H1 (cell line): ENCODE data around the gene C2CD5. TPM values are rescaled to one million over a fixed set of nuclear protein-coding genes. Genes with fewer than 3 reads are reported as not detected.
"Not testable (repeated sequence)": the region's sequence is repeated elsewhere in the genome, so short reads cannot be mapped to it uniquely, and the experiment has no call there.

ENCODE experiments used
- CTCF ChIA-PET: fragments of 300-600 bp; sonication (Branson Sonifier 250); formaldehyde crosslinking; loops from one replicate; lab custom pipeline; 2021; ENCODE audit not compliant: partially characterized antibody; lab: Charles Lee
- POLR2A ChIA-PET: fragments of 300-600 bp; sonication (Branson Sonifier 250); formaldehyde crosslinking; loops from one replicate; lab custom pipeline; 2021; ENCODE audit warnings: inconsistent platforms; ENCODE audit not compliant: partially characterized antibody; lab: Charles Lee
- DNase-seq, 2 experiments: peaks; one replicate each; pipeline versions ENCODE4 v3.0.0 to v3.0.0-alpha.2; 2010 to 2022; ENCODE audit warnings: low spot score in 2 of 2, low read depth in 1 of 2, mixed read lengths in 1 of 2
- FAIRE-seq: peaks from 2 replicates; lab custom pipeline; 2011; peaks lifted over from hg19 to GRCh38; lab: Jason Lieb, UNC
- H2AFZ ChIP-seq: 2 replicates; pipeline ENCODE4 v1.8.1; 2012; ENCODE audit warnings: low read length, inconsistent platforms
- H2AK5ac ChIP-seq: 2 replicates; pipeline ENCODE4 v1.6.1; 2013; ENCODE audit warnings: low read depth, low read length
- H2BK120ac ChIP-seq: replicated peaks from 2 replicates; pipeline ENCODE3; 2013; ENCODE audit warnings: low read depth, low read length, inconsistent platforms
- H2BK12ac ChIP-seq: 2 replicates; pipeline ENCODE4 v1.6.1; 2013; ENCODE audit warnings: low read depth, low read length
- H2BK15ac ChIP-seq: 2 replicates; pipeline ENCODE4 v1.6.1; 2013; ENCODE audit warnings: low read length
- H2BK20ac ChIP-seq: 2 replicates; pipeline ENCODE4 v1.6.1; 2013; ENCODE audit warnings: low read length
- H2BK5ac ChIP-seq: 2 replicates; pipeline ENCODE4 v1.6.1; 2013; ENCODE audit warnings: low read depth, low read length
- H3K14ac ChIP-seq: 2 replicates; pipeline ENCODE4 v1.6.1; 2013; ENCODE audit warnings: inconsistent platforms; ENCODE audit not compliant: insufficient read length
- H3K18ac ChIP-seq: 2 replicates; pipeline ENCODE4 v1.6.1; 2013; ENCODE audit warnings: low read length; ENCODE audit errors: extremely low read depth
- H3K23ac ChIP-seq: 2 replicates; pipeline ENCODE4 v1.6.1; 2013; ENCODE audit warnings: inconsistent platforms; ENCODE audit not compliant: insufficient read length
- H3K23me2 ChIP-seq: 2 replicates; pipeline ENCODE4 v1.6.1; 2013; ENCODE audit warnings: low read depth, low read length
- H3K27ac ChIP-seq: 2 replicates; pipeline ENCODE4 v1.6.1; 2011; ENCODE audit warnings: low read depth, low read length, inconsistent platforms
- H3K27me3 ChIP-seq, 4 experiments: replicated peaks in 1 of 4; 1 replicate in 1 of 4; 2 replicates in 3 of 4; pipeline versions ENCODE4 v1.6.1 to v1.8.1; 2011 to 2013; ENCODE audit warnings: low read length in 3 of 4, mild to moderate bottlenecking in 3 of 4, inconsistent platforms in 2 of 4, mixed read lengths in 2 of 4, moderate library complexity in 1 of 4; ENCODE audit not compliant: control insufficient read depth in 3 of 4, insufficient read depth in 3 of 4; ENCODE audit errors: extremely low read depth in 1 of 4
- H3K36me3 ChIP-seq, 4 experiments: 2 replicates each; pipeline versions ENCODE4 v1.6.1 to v1.8.1; 2011 to 2013; ENCODE audit warnings: mild to moderate bottlenecking in 4 of 4, low read length in 3 of 4, moderate library complexity in 2 of 4, control low read depth in 1 of 4, inconsistent platforms in 1 of 4; ENCODE audit not compliant: insufficient read depth in 4 of 4, control insufficient read depth in 2 of 4
- H3K4ac ChIP-seq: replicated peaks from 2 replicates; pipeline ENCODE3; 2013; ENCODE audit warnings: low read length, low read depth, mixed read lengths, inconsistent platforms; ENCODE audit not compliant: insufficient read length
- H3K4me1 ChIP-seq, 4 experiments: replicated peaks in 1 of 4; 1 replicate in 1 of 4; 2 replicates in 3 of 4; pipeline versions ENCODE4 v1.6.1 to v1.8.1; 2011 to 2013; ENCODE audit warnings: low read length in 3 of 4, inconsistent platforms in 2 of 4, mixed read lengths in 1 of 4; ENCODE audit not compliant: insufficient read depth in 4 of 4, control insufficient read depth in 3 of 4
- H3K4me2 ChIP-seq, 2 experiments: 2 replicates each; pipeline versions ENCODE4 v1.6.1 to v1.8.1; 2011 to 2013; ENCODE audit warnings: low read depth in 2 of 2, low read length in 2 of 2, control low read depth in 1 of 2, inconsistent platforms in 1 of 2, mild to moderate bottlenecking in 1 of 2; ENCODE audit not compliant: insufficient read depth in 1 of 2
- H3K4me3 ChIP-seq, 4 experiments: fragments of 200-600, 300-600 bp in 1 of 4; sonication (generic), shearing (Covaris generic), sonication (Bioruptor Twin) in 1 of 4; 2 replicates each; pipeline versions ENCODE4 v1.5.1 to v1.8.1; 2011 to 2016; ENCODE audit warnings: low read length in 4 of 4, low read depth in 3 of 4, control low read depth in 2 of 4, inconsistent platforms in 2 of 4, mild to moderate bottlenecking in 2 of 4, mixed read lengths in 1 of 4, moderate library complexity in 1 of 4; ENCODE audit not compliant: insufficient read depth in 2 of 4; ENCODE audit errors: extremely low read depth in 1 of 4
- H3K56ac ChIP-seq: replicated peaks from 2 replicates; pipeline ENCODE3; 2013; ENCODE audit warnings: low read depth, mild to moderate bottlenecking, mixed read lengths, low read length, inconsistent platforms; ENCODE audit not compliant: insufficient read length
- H3K79me1 ChIP-seq: 2 replicates; pipeline ENCODE4 v1.6.1; 2013; ENCODE audit warnings: low read depth, low read length, control low read depth
- H3K79me2 ChIP-seq, 2 experiments: 2 replicates each; pipeline versions ENCODE4 v1.6.1 to v1.8.1; 2012 to 2013; ENCODE audit warnings: low read length in 2 of 2, mild to moderate bottlenecking in 2 of 2, inconsistent platforms in 1 of 2; ENCODE audit not compliant: insufficient read depth in 2 of 2, control insufficient read depth in 1 of 2
- H3K9ac ChIP-seq, 4 experiments: replicated peaks in 1 of 4; 1 replicate in 1 of 4; 2 replicates in 3 of 4; pipeline versions ENCODE4 v1.6.1 to v1.8.1; 2011 to 2013; ENCODE audit warnings: low read depth in 3 of 4, low read length in 3 of 4, control low read depth in 2 of 4, mild to moderate bottlenecking in 2 of 4, moderate library complexity in 2 of 4, inconsistent platforms in 1 of 4; ENCODE audit errors: extremely low read depth in 1 of 4
- H3K9me3 ChIP-seq, 2 experiments: 2 replicates each; pipeline versions ENCODE4 v1.6.1 to v1.8.1; 2012 to 2013; ENCODE audit warnings: mild to moderate bottlenecking in 2 of 2, moderate library complexity in 2 of 2, control low read depth in 1 of 2, inconsistent platforms in 1 of 2, low read depth in 1 of 2, low read length in 1 of 2, mixed read lengths in 1 of 2; ENCODE audit not compliant: insufficient read depth in 2 of 2
- H4K20me1 ChIP-seq, 2 experiments: replicated peaks in 1 of 2; 2 replicates each; pipeline versions ENCODE3 to v1.8.1; 2011 to 2013; ENCODE audit warnings: inconsistent platforms in 2 of 2, low read length in 2 of 2, mild to moderate bottlenecking in 1 of 2; ENCODE audit not compliant: insufficient read depth in 2 of 2, control insufficient read depth in 1 of 2
- H4K5ac ChIP-seq: 2 replicates; pipeline ENCODE4 v1.6.1; 2013; ENCODE audit warnings: low read length, low read depth, mixed read lengths, inconsistent platforms; ENCODE audit not compliant: insufficient read length
- H4K8ac ChIP-seq: 2 replicates; pipeline ENCODE4 v1.8.0; 2013; ENCODE audit warnings: mild to moderate bottlenecking, moderate library complexity, low read length, inconsistent platforms; ENCODE audit not compliant: insufficient read depth; ENCODE audit errors: extremely low read depth
- H4K91ac ChIP-seq: replicated peaks from 2 replicates; pipeline ENCODE3; 2013; ENCODE audit warnings: low read length, mixed read lengths, inconsistent platforms; ENCODE audit not compliant: insufficient read length
- EGR1 ChIP-seq: IDR thresholded peaks from 2 replicates; pipeline ENCODE4 v1.6.1; 2011; ENCODE audit warnings: low read depth, low read length, borderline replicate concordance
- RXRA ChIP-seq: IDR thresholded peaks from 2 replicates; pipeline ENCODE4 v1.6.1; 2011; ENCODE audit warnings: low read depth, mild to moderate bottlenecking, low read length, moderate library complexity; ENCODE audit not compliant: insufficient read depth
- SIRT6 ChIP-seq: IDR thresholded peaks from one replicate; pipeline ENCODE4 v1.7.1; 2012; ENCODE audit warnings: low read length, inconsistent platforms
- WGBS, 2 experiments: shearing (Covaris generic) in 1 of 2; methylation state at CpG; one replicate each; pipeline versions ENCODE4 v1.1.6 to v1.1.7; 2013 to 2015; ENCODE audit warnings: low lambda C conversion rate in 2 of 2, mixed read lengths in 2 of 2, inconsistent platforms in 1 of 2, low coverage in 1 of 2, missing lambda C conversion rate in 1 of 2; ENCODE audit not compliant: insufficient replicate concordance in 2 of 2, insufficient coverage in 1 of 2, insufficient read length in 1 of 2; ENCODE audit errors: extremely low coverage in 1 of 2, missing lambda C conversion rate in 1 of 2; 5-methylcytosine and 5-hydroxymethylcytosine counted together
- polyA plus RNA-seq, 7 experiments: library from polyadenylated mRNA; depleted of rRNA in 3 of 7; stranded (reverse) in 5 of 7; unstranded in 2 of 7; fragments of >200 nt in 5 of 7; fragments of 200-250 nt in 2 of 7; gene quantifications; 1 replicate in 5 of 7; 2 replicates in 1 of 7; 4 replicates in 1 of 7; pipeline versions ENCODE4 v1.2.1 to v1.2.3, GENCODE V29; 2011 to 2013; ENCODE audit warnings: missing spikeins in 2 of 7, mixed read lengths in 2 of 7
- total RNA-seq: library from RNA; stranded (reverse); fragmentation: NEBNext Ultra II Directional; extraction: Animal tissue kit (Norgen Biotek cat#: 25700); gene quantifications from 2 replicates; pipeline ENCODE4 v1.2.1, GENCODE V29; 2021
- TF ChIP-seq, protein P1 (sequence below): IDR thresholded peaks from 2 replicates; pipeline ENCODE4 v1.6.1; 2012; ENCODE audit warnings: inconsistent platforms

Gene C2CD5
- total and polyA plus RNA-seq, 2 of the 8 experiments (the other 6 are each of a cell fraction or from before 2014, with no cell fraction given), result 21.9 to 45.9 TPM

DNA sequence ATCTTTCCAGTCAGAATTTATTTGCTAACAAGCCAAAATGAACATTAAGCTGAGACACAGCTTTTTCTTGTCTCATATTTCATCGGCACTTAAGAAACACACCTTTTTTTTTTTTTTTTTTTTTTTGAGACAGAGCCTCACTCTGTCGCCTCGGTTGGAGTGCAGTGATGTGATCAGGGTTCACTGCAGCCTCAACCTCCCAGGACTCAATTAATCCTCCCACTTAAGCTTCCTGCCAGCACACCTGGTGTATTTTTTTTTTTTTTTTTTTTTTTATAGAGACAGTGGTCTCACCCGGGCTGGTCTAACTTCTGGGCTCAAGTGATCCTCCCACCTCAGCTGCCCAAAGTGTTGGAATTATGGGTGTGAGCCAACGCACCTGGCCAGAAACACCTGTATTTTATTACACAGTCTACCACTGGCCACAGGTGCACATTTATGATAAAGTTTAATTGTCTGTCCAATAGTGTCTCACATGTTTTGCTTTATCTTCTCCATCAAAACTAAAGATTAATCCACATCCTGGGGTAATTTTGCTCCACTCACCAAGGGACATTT is 62.7 kb downstream of the C2CD5 start (continued):
- TF ChIP-seq, protein P1, sequence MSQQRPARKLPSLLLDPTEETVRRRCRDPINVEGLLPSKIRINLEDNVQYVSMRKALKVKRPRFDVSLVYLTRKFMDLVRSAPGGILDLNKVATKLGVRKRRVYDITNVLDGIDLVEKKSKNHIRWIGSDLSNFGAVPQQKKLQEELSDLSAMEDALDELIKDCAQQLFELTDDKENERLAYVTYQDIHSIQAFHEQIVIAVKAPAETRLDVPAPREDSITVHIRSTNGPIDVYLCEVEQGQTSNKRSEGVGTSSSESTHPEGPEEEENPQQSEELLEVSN, result no peak
- TF ChIP-seq SIRT6 (no peak), EGR1 (no peak), RXRA (no peak)

DNA sequence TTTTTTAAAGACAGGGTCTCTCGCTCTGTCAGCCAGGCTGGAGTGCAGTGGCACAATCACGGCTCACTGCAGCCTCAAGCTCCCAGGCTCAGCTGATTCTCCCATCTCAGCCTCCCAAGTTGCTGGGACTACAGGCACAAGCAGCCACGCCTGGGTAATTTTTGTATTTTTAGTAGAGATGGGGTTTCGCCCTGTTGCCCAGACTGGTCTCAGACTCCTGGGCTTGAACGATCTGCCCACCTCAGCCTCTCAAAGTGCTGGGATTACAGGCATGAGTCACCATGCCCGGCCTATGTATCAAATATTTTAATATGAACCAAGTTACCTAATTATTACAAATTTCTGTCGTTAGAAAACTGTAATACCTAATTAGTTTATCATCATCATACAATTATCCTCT is 63.5 kb downstream of the C2CD5 start:
- DNase-seq, H3K4me1 ChIP-seq, H2AK5ac ChIP-seq, H4K5ac ChIP-seq, H3K27ac ChIP-seq, H3K4me3 ChIP-seq, H2BK20ac ChIP-seq, H2BK5ac ChIP-seq, H3K79me2 ChIP-seq, POLR2A ChIA-PET, H3K23me2 ChIP-seq, H3K4me2 ChIP-seq, H3K56ac ChIP-seq, H4K91ac ChIP-seq, H3K18ac ChIP-seq, H2AFZ ChIP-seq, H4K8ac ChIP-seq, H4K20me1 ChIP-seq, H3K9me3 ChIP-seq, H2BK15ac ChIP-seq, FAIRE-seq, H3K23ac ChIP-seq, H3K79me1 ChIP-seq, H3K27me3 ChIP-seq, H3K14ac ChIP-seq, H2BK120ac ChIP-seq, H3K9ac ChIP-seq, H2BK12ac ChIP-seq, H3K4ac ChIP-seq: not testable (repeated sequence)
- peaks cover 3 to 17% (median 8%) of the 10 kb centered on the region in 4 experiments; a peak in 7 of 8 replicates for H3K36me3 ChIP-seq
- CTCF ChIA-PET, result interaction anchor here (0.6 to 1.2 kb wide), 4 partner anchors 19 to 96 kb away, joined by 3 to 6 read pairs (median 4); no protein-coding TSS in a partner anchor
- WGBS, 2 experiments, result 92% methylated on average over 7 of the region's 7 CpGs; no CpG with 5 or more reads in 1 of the 2 experiments
